ENCODE data around the gene PLEKHA7.
"Not testable (repeated sequence)": the region's sequence is repeated elsewhere in the genome, so short reads cannot be mapped to it uniquely, and the experiment has no call there.

PLEKHA7 gene

GRCh38 chr11:17010851-17011420, 3.3 kb downstream of the PLEKHA7 start:
- no peak for DNase-seq

GRCh38 chr11:17008099-17008498, 6.1 kb downstream of the PLEKHA7 start:
- DNase-seq = no peak

- no peak for DNase-seq
Measured at GRCh38 chr11:17005646-17006045, 8.6 kb downstream of the PLEKHA7 start.

GRCh38 chr11:17004486-17005148, 9.6 kb downstream of the PLEKHA7 start:
- DNase-seq = no peak

- no peak for DNase-seq
Measured at GRCh38 chr11:17003426-17003825, 10.8 kb downstream of the PLEKHA7 start.

- DNase-seq = no peak
Measured at GRCh38 chr11:17002543-17002942, 11.7 kb downstream of the PLEKHA7 start.

GRCh38 chr11:17001806-17002205, 12.4 kb downstream of the PLEKHA7 start:
- no peak for DNase-seq

GRCh38 chr11:17000987-17001386, 13.2 kb downstream of the PLEKHA7 start:
- DNase-seq = no peak

- not testable (repeated sequence) for DNase-seq
Measured at GRCh38 chr11:17000253-17000652, 14.0 kb downstream of the PLEKHA7 start.

- DNase-seq = no peak
Measured at GRCh38 chr11:16999116-16999515, 15.1 kb downstream of the PLEKHA7 start.

GRCh38 chr11:16997624-16998023, 16.6 kb downstream of the PLEKHA7 start:
- no peak for DNase-seq

- no peak for DNase-seq
Measured at GRCh38 chr11:16993495-16993894, 20.7 kb downstream of the PLEKHA7 start.

- no peak for DNase-seq
Measured at GRCh38 chr11:16992846-16993245, 21.4 kb downstream of the PLEKHA7 start.

- no peak for DNase-seq
Measured at GRCh38 chr11:16989554-16989953, 24.7 kb downstream of the PLEKHA7 start.

GRCh38 chr11:16987205-16987568, 27.0 kb downstream of the PLEKHA7 start:
- no peak for DNase-seq

- peak; percentile 59 for DNase-seq
Measured at GRCh38 chr11:16986434-16987204, 27.6 kb downstream of the PLEKHA7 start.

GRCh38 chr11:16985297-16985696, 28.9 kb downstream of the PLEKHA7 start:
- DNase-seq = no peak

GRCh38 chr11:16984229-16984628, 30.0 kb downstream of the PLEKHA7 start:
- no peak for DNase-seq

- DNase-seq = no peak
Measured at GRCh38 chr11:16982809-16983208, 31.4 kb downstream of the PLEKHA7 start.

- DNase-seq = no peak
Measured at GRCh38 chr11:16982256-16982671, 31.9 kb downstream of the PLEKHA7 start.

GRCh38 chr11:16981651-16982194, 32.5 kb downstream of the PLEKHA7 start:
- DNase-seq = no peak

GRCh38 chr11:16979703-16980622, 34.3 kb downstream of the PLEKHA7 start:
- no peak for DNase-seq

- DNase-seq = no peak
Measured at GRCh38 chr11:16977994-16978315, 36.3 kb downstream of the PLEKHA7 start.

Data from CD4-positive, alpha-beta T cell treated with Interleukin-4 for 4 hours (primary cell).